DMS53 (cell line): ENCODE measurements around the gene OPN1MW.
"Not testable (repeated sequence)": the region's sequence is repeated elsewhere in the genome, so short reads cannot be mapped to it uniquely, and the experiment has no call there.

Experiments
- DNase-seq: peaks from one replicate; lab custom pipeline; 2025; lab: John Stamatoyannopoulos, UW

OPN1MW gene

GRCh38 chrX:154211057-154211456 lies 28.7 kb downstream of the OPN1MW start:
- DNase-seq = not testable (repeated sequence)

- DNase-seq = not testable (repeated sequence)
These were observed 29.1 kb downstream of the OPN1MW start for GRCh38 chrX:154211499-154211898.

GRCh38 chrX:154219456-154219855 lies 37.1 kb downstream of the OPN1MW start, which contains the start of gene OPN1MW2:
OPN1MW2 (plus strand) TSS chrX:154219756; CDS start chrX:154219816, 60 bp downstream.
- DNase-seq = not testable (repeated sequence)

- DNase-seq = not testable (repeated sequence)
These were observed 42.9 kb downstream of the OPN1MW start for GRCh38 chrX:154225292-154225691.

GRCh38 chrX:154226706-154227105 lies 44.3 kb downstream of the OPN1MW start:
- not testable (repeated sequence) for DNase-seq

GRCh38 chrX:154231443-154231842 lies 49.0 kb downstream of the OPN1MW start:
- not testable (repeated sequence) for DNase-seq

GRCh38 chrX:154233620-154234019 lies 51.2 kb downstream of the OPN1MW start:
- not testable (repeated sequence) for DNase-seq

- not testable (repeated sequence) for DNase-seq
These were observed 56.7 kb downstream of the OPN1MW start for GRCh38 chrX:154238939-154239559.

GRCh38 chrX:154239982-154240503 lies 57.6 kb downstream of the OPN1MW start:
- not testable (repeated sequence) for DNase-seq
